Suppressor macrophage treated with lipopolysaccharide for 1 hour (primary cell): ENCODE results near the gene C1QTNF2.
"Not testable (repeated sequence)": the region's sequence is repeated elsewhere in the genome, so short reads cannot be mapped to it uniquely, and the experiment has no call there.

Experiments used
- DNase-seq, 3 donors: peaks; one replicate each; pipeline ENCODE4 v3.0.0-alpha.2; 2020 to 2022

C1QTNF2 gene

DNA sequence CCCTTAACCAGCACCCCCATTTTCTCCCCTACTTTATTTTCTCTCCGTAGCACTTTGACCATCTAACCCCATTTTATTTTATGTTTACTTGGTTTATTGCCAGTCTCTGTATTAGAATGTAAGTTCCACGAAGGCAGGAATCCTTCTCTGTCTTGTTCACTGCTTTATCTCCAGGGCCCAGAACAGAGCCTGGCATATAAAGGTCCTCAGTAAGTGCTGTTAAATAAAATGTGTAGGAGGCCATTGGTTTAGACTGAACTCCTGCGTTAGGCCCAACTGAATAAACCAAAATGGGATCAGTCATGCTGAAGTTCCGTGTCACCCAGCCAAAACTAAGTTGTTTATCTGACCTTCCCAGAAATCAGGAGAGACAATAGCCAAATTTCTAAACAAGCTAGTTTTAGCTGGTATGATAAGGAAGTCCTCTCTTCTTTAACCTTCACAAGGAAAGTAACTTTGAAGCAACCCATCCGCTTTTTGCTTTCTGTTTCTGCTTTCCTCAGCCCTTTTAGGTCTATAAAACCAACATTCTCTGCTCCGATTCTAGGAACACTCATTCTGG lies 29.0 kb downstream of the C1QTNF2 start:
- no peak for DNase-seq

GRCh38 chr5:160340513-160340912 lies 29.9 kb downstream of the C1QTNF2 start:
- not testable (repeated sequence) for DNase-seq

- no peak for DNase-seq
Measured at GRCh38 chr5:160339406-160340130, 30.9 kb downstream of the C1QTNF2 start.

DNA sequence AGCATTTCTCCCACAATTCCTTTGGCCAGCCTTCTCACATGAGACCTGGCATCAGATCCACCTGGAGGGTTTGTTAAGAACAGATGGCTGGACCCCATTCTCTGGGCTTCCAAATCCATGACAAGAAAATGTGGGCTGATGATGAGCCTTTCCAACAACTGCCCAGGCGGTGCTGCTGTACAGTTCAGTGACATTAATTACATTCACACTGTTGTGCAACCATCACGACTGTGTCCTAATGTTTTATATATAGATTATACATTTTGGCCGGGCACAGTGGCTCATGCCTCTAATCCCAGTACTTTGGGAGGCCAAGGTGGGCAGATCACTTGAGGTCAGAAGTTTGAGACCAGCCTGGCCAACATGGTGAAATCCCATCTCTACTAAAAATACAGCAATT lies 35.7 kb downstream of the C1QTNF2 start:
- peak; percentile 15 to 38 (median 26) for DNase-seq

DNA sequence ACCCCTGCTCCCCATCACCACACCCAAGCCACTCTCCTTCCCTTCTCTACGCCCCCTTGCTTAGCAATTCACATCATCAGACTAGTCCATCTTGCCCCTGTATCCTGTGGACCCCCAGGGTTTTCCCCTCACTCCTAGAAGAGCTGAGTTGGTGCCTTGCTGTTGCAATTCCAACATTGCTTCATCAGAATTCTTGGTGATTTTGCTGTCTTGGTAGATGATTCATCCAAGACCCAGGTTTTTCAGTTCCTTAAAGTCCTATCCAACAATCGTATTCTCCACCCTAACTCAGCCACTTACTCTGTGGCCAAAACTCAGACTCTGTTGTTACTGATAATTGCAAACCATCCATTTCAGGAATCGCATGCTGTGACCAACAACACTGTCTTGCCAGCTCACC lies 36.7 kb downstream of the C1QTNF2 start:
- peak; percentile 90 to 98 (median 98) for DNase-seq

- no peak for DNase-seq
Measured at GRCh38 chr5:160330212-160330611, 40.2 kb downstream of the C1QTNF2 start.

GRCh38 chr5:160327818-160328217 lies 42.6 kb downstream of the C1QTNF2 start:
- DNase-seq = no peak

DNA sequence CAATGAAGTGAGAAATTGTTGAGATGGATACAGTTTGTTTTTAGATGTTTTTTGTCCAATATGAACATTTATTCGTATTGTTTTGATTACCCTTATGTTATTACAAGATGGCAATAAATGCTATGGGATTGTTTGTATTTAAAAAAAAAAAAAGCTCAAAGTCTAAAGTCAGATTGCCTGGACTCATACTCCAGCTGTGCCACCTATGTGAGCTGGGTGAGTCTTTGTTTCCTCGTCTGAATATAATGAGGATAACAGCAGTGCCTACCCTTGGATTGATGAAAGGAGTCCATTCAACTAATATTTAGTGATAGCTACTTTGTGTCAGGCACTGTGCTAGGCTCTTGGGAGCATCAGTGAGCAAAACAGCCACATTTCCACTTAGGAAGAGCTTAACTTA lies 43.4 kb downstream of the C1QTNF2 start:
- DNase-seq = no peak

GRCh38 chr5:160325716-160326115 lies 44.7 kb downstream of the C1QTNF2 start:
- DNase-seq = no peak

GRCh38 chr5:160324886-160325285 lies 45.5 kb downstream of the C1QTNF2 start:
- DNase-seq = peak; percentile 41 to 43 (median 41)

- DNase-seq = peak; percentile 76 to 92 (median 91)
Measured at GRCh38 chr5:160318409-160318808, 52.0 kb downstream of the C1QTNF2 start.

DNA sequence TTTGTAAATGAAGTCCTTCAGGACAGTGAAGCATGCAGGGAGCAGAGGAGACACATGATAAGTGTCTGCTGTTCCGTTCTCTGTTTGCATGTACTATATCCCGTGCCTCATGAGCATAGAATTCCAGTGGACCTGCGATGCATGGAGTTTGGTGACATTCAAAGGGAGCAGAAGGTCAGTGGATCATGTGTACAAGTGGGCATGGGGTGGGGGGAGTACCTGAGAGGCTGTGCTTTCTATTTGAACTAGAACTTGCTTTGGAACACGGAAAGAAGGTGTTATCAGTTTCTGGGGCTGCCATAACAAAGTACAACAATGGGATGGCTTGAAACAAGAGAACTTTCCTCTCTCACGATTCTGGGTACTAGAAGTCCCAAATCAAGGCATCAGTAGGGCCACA lies 53.0 kb downstream of the C1QTNF2 start:
- no peak for DNase-seq

DNA sequence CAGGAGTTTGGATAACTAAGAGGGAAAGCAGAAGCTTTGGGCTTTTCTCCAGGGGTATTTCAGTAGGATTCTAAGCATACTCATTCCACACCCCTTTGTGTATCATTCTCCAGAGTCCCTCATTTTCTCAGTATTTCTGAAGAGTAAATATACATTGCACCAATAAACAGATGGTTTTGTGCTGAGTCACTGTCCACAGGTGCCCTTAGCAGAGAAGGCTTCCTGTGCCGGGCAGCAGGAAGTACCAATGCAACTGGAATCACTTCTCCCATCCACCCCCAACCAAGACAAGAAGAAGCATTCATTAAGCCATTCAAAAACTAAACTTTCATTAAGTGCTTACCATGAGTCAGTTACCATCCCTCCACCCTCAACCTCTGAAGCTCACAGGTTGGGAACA lies 54.5 kb downstream of the C1QTNF2 start:
- no peak for DNase-seq

DNA sequence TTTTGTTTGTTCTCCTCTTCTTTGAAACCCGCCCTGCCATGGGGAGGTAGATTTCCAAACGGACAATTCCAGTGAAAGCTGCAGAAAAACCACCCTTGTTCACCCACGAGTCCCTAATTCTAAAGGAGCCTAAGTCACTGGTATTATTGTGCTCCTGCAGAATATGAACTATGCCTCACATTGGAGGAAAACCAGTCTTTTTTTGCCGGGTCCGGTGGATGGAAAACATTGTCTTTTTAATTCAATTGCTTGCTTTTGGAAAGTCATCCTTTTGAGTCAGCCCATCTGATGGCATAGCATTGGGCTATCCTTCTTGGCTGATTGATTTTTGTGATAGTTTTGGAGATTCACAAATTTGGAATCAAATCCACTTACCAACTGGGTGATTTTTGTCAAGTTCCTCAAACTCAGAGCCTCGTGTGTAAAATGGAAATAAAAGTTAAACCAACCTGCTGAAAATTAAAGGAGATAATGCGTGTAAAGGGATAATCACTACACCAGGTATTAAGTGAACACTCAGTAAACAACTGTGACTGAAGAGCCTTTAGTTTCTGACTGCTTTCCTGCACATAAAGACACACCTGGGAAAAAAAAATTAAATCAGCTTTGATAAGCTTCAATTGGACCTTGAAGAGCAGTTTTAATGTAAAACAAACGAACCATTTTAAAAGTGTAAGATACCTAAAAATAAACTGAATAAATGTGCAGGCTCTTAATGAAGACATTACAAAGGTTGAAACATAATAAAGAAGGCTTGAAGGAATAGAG lies 57.3 kb downstream of the C1QTNF2 start:
- no peak for DNase-seq

- peak in 1 of 3 donors; percentile 33 for DNase-seq
Measured at GRCh38 chr5:160312134-160312959, 58.1 kb downstream of the C1QTNF2 start, which contains the start of gene CCNJL. Gene CCNJL, minus strand, starts transcription at chr5:160312564. Its CDS starts 641 bp downstream, at chr5:160311923.

DNA sequence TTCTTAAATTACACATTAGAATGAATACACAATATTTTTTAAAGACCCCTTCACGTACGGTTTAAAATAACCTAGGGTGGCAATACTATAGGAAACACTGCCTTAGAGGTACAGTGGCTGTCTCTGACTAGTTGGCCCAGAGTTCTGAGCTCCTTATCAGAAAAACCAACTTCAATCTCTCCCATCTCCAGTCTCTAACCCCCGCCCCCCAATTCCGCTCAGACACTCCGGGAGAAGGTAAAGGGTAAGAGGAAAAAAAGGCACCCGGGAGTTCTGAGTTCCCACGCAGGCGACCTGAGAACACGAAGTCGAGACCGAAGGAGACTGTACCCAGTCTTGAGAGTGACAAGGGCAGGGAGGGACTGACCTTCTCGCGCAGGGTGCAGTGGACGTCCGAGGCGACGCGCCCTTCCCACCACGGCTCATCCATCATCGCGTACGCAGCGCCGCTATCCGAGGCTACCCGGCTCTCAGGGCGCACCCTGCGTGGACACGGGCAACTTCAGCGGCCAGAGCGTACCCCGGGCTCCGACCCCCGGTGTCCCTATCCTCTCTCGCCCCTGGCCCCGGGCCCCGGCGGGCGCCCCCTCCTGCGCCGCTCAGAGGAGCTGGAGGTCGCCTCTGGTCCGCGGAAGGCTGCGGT lies 58.8 kb downstream of the C1QTNF2 start:
- DNase-seq = peak in 2 of 3 donors; percentile 30 to 41

- DNase-seq = no peak
Measured at GRCh38 chr5:160310552-160311295, 59.7 kb downstream of the C1QTNF2 start.

DNA sequence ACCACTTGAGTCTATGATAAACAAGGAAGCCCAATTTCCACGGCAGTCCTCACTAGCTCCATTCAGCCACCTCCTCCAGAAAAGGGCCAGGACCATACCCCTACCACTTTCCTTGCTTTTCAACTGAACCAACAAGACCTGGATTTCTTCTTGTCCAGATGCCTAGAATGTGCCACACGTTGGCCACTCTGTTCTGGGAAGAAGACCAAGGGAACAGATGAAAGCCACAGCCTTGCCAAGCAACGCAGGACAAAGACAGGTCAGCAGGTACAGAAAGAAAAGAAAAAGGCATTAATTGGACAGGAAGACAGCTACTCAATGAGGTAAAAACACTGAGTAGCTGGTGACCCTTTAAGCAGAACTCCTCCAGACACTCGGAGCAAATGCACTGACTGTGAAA lies 60.3 kb downstream of the C1QTNF2 start:
- DNase-seq = no peak

DNA sequence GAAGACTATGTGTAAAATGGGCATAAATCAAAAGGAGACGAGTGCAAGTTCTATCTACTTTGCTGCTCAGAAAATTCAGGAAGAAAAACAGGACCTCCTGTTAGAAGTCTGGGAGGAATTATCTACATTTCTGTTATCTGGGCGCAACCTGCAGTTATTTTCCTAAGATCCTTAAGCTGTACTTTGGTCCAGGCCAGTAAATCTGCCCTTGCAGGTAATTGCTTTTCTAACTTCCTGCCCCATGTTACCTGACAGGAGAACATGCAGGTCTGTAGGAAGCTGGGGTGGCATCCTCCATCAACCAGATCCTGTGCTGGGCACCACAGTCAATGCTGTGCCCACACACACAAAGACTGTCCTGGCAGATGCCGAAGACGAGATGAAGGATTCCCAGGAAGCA lies 63.7 kb downstream of the C1QTNF2 start:
- DNase-seq = no peak

DNA sequence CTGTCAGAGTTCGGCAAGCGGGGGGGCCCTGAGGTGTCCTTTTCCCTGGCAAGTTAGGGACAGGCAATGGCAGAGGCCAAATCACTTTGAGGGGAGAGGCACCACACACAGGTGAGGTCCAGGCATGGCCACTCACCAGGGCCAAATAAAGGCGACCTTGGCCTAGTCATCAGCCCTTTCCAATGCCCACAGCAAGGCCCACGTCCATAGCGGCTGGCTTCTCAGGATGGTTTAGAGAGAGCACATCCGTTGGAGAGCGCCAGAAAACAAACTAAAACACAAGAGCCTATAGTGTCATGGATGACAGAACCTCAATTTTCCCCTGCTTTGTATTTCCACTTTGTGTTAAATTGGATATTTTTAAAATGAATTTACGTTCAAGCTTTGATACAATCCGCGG lies 65.1 kb downstream of the C1QTNF2 start:
- no peak for DNase-seq

GRCh38 chr5:160303690-160304089 lies 66.7 kb downstream of the C1QTNF2 start:
- DNase-seq = no peak

GRCh38 chr5:160298189-160298588 lies 72.2 kb downstream of the C1QTNF2 start:
- no peak for DNase-seq
